DMS153 treated with DMSO at 0.1 percent for 48 hours (cell line): ENCODE data around the gene BABAM1.
A peak's percentile ranks its signal among the peaks of the same experiment; 100 is the strongest.

ENCODE experiments used
- DNase-seq: peaks from one replicate; lab custom pipeline; 2025; ENCODE audit not compliant: unreplicated experiment; lab: John Stamatoyannopoulos, UW

The BABAM1 gene

DNA sequence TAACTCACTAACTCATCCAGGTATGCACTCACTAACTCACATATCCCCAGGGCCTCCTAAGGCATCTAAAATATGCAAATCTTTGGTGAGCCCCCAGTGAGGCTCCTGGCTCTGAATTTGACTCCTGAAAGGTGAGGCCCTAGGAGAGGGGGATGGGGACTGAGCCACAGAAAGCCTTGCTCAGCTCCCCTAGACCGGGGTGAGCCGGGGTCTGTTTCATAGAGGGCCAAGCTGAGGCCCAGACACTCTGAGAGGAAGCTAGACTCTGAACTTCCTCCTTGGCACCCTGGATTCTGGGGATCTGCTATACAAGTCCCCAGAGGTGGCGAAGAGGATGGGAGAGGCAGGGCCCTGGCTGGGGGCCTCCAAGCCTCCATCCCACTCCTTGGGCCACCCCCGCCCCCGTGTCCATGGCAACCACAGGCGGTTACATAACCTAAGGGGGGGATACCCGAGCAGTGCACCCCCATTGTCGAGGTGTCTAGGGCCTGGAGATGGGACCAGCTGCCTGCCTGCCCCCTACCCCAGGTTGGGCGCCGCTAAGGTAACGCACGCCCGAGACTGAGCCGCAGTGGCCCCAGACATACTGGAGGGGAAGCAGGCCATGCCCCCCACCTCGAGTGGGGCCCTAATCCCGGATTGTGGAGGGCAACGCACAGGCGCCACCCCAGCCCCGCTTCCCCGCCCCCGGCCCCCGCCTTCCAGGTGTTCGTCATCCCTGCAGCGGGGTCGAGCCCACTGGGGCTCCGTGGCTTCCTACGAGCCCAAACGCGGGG lies 35.3 kb downstream of the BABAM1 start:
- DNase-seq = no peak

DNA sequence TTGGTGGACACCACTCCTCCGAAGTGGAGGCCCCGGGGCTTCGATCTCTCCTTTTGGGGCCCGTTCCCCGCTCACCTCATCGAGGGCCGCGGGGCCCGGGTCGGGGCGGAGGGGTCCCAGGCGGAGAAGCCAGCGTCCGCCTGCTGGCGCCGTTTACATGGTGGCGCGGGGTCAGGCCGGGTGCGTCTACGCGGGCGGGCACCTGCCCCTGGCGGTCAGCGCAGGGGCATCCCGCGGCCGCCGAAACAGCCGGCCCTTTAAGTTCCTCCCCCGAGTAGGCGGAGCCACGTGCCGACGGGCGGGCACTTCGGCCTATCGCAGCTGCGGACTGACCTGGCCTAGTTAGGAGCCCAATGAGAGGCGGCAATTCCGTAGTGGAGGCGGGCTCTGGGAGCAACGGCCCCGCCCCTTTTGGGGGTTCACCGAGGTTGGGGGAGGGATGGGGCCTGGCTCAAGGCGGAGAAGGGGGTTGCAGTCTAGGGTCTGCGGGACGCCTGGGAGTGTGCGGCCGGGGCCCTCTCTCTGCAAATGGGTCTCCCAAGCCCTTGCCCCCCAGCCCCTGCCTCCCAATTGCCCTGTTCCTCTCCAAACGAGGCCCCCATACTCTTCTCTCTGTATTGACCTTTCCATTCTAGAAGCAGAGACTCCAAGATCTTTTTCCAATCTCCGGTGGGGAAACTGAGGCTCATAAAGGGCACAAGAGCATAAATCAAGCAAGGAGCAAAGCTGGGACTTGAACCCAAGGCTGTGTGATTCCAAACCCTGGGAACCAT lies 36.1 kb downstream of the BABAM1 start, which contains the start of gene ABHD8:
TSS of gene ABHD8 (minus strand) at position 259 of the 773 bp plus-strand sequence. CDS start 1,809 bp downstream, outside the sequence.
- peak; percentile 90 for DNase-seq

DNA sequence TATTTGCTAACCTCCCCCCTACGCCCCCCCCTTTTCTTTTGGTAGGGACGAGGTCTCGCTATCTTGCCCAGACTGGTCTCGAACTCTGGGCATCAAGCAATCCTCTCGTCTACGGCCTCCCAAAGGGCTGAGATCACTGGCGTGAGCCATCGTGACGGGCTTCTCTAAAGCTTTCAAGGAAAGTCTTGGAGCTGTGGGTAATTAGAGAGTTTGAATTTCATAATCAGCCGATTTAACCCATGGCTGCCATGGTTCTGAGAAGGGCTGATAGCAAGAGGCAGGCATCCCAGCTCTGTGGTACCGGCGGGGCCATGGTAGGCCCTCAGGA lies 36.7 kb downstream of the BABAM1 start:
- DNase-seq = no peak

DNA sequence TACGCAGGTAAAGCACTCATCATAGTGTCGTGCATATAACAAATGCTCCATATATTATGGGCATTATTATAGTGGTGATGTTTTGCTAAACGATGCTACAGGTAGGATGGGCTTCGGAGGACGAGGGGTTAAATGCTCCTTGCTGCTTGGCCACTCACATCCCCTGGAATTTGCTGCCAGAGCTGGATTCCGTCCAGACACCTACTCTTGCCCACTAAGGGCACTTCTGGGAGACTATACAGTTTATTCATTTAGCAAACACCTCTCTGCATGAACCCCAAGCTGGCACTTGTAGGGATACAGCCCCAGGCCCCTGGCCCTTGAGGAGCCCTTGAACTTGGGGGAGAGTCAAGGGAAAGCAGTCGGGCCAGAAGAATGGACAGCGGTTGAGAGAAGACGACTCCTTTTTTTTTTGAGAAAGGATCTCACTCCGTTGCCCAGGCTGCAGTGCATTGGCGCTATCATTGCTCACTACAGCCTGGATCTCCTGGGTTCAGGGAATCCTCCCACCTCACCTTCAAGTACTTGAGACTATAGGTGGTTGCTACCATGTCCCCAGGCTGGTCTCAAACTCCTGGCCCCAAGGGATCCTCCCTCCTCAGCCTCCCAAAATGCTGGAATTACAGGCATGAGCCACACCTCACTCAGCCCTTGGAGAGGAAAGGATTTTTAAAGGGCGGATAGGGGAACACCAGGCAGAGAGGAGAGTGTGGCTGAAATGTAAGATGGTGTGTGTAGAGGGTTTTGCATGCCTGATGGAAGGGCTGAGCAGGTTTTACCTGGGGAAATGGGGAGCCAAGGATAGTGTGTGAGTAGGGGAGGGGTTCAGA lies 37.4 kb downstream of the BABAM1 start:
- DNase-seq = no peak

DNA sequence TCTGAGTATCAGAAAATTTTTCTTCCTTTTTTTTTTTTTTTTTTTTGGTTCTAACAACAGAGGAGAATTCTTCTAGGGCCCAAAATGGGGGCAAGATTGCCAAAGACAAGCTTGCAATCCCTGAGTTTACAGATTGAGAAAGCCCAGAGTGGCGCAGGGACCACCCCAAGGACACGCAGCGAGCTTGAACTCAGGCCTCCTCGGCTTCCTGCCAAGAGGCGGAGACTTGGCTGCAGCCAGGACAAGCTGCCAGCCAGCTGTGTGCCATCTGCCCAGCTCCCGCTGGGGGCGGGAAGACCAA lies 37.9 kb downstream of the BABAM1 start:
- no peak for DNase-seq

DNA sequence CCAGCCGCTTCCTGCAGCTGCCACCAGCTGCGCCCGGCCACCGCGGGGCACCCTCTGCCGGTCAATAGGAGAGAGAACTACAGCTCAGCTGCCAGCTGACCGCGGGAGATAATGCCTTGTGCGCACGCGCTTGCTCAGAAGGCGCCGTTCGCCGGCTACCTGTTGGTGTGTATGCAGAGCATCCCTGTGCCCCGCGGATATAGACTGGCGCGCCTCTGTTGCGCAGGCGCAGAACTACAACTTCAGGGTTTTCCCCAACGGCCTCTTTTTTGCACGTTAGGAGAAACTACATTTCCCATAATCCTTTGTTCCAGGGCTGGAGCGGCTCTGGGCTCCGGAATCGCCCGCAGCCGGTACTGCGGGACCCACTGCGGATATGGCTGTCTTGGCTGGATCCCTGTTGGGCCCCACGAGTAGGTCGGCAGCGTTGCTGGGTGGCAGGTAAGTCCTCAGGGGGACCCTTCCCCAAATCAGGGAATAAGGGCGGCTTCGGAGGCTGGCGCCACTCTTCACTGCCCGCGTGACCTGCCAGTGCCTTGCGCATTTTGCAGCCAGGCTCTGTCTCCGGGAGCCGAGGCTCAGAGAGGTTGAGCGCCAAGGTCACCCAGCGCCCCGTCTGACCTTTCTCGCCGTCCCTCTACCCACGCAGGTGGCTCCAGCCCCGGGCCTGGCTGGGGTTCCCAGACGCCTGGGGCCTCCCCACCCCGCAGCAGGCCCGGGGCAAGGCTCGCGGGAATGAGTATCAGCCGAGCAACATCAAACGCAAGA lies 38.5 kb downstream of the BABAM1 start, which contains the start of gene MRPL34:
TSS of gene MRPL34 (plus strand) at position 356 of the 768 bp plus-strand sequence. CDS start at position 377, 21 bp downstream.
- DNase-seq = peak; percentile 98

DNA sequence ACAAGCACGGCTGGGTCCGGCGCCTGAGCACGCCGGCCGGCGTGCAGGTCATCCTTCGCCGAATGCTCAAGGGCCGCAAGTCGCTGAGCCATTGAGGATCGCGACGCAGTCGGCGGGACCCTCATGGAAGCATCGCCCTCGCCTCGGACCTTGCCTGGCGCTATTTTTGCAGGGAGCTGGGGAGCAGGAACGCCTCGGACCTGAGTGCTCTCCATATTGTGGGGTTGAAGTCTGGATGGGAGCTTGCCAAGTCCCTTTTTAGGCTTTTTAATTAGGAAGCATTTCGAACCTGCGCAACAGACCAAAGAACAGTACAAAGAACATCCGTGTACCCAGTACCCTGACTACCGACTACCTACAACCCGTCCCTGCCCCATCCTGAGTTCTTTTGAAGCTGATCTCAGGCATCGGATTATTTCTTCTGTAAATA lies 39.1 kb downstream of the BABAM1 start:
- no peak for DNase-seq

DNA sequence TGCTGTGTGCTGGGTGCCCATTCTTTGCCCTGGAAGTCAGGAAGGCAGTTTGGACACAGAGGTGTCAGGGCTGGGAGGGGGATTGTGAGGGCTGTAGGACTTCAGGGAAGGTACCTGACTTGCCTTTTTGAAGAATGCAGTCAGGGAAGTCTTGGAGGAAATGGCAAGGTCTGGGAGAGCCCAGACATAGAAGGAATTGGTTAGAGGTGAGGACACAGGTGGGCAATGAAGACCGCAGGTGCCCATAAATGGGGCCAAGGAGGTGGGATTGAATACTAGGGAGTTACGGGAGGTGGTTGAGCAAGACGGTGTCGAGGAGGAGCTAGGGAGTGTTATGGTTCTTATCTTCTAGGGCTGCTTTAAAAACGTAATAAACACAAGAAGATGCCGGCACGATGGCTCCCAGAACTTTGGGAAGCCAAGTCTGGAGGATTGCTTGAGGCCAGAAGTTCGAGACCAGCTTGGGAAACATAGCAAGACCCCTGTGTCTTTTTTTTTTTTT lies 40.7 kb downstream of the BABAM1 start:
- no peak for DNase-seq

DNA sequence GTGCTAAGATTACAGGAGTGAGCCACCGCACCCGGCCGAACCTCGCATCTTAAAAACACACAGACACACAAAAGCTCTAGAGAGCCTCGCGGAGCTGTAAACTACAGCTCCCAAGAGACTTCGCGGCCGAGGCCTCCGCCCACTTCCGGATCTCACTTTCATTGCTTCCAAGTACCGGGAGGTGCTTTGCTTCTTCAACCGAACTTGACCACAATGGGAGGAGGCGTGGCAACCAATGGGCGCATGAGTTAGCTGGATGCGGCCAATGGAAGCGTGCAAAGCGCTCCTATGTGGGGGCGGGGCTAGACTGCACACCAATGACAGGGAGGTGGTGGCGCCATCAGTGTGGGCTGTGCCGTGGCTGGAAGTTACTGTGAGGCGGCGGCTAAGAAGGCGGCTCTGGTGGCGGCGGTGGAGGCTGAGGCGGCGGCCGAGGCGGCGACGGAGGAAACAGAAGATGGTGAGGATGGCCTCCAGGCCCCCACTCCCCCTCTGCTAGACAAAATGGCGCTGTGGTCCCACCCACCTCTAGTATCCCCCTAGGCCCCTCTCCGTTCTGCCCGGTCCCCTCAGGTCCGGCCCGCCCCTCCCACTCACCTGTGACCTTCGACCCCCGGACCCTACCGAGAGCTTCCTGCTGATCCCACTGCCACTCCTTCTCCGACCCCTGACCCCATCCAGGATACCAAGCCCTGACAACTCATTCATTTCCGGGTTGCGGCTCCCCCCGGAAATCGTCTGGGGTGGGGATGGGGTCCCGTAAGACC lies 42.1 kb downstream of the BABAM1 start, which contains the start of gene DDA1:
TSS of gene DDA1 (plus strand) at position 366 of the 767 bp plus-strand sequence. CDS start at position 458, 92 bp downstream.
- DNase-seq = peak; percentile 99

DNA sequence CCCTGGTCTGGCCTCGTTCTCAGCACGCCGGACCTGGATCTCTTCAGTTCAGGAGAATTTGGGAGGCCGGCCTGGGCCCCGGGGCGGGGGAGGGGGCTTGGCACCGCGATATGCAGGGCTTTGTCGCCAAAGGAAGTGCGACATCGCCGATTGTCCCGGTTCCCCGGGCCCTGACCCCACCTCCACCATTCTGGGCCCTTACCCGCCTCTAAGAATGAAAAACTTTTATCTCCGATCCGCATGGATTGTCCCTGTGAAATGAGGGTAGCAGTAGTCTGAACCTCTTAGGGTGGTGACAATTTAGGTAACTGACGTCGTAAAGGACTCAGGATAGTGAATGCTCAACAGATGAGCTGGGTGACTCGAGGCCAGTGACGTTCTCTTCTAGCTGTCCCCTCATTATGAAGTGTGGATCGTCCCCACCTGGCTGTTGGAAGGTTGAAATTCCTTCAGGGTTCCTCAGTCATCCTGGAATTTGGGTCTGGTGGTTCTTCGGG lies 42.8 kb downstream of the BABAM1 start:
- DNase-seq = no peak

DNA sequence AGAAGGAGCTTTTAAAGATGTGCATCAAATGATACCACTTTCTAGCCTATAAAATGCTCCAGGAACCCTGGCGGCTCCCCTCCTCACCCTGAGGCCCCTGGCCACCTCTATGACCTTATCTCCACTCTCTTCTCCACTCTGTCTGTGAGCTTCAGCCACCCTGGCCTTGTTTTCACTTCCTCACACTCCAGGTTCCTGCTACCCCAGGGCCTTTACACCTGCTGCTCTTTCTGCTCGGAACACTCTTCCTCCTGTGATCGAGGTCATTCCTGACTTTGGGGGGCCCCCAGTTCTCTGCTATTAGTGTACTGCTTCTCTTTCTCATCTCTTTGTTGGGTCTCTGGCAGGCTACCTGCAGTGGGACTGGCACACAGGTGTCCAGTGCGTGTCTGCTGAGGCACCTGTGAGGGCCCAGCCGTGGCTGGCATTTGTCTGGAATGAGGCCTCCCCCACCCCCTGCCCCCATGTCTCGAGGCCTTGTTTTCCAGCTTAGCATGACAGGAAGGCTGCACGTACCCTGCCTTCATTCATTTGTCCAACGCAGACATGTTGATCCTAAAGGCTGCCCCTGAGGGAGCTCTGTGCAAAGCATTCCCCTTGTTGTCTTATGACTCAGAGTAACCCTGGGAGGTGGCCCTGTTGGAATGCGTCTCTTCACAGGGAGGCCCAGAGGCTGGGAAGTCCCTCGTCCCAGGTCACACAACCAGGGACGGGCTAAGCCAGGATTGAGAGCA lies 44.4 kb downstream of the BABAM1 start:
- no peak for DNase-seq

DNA sequence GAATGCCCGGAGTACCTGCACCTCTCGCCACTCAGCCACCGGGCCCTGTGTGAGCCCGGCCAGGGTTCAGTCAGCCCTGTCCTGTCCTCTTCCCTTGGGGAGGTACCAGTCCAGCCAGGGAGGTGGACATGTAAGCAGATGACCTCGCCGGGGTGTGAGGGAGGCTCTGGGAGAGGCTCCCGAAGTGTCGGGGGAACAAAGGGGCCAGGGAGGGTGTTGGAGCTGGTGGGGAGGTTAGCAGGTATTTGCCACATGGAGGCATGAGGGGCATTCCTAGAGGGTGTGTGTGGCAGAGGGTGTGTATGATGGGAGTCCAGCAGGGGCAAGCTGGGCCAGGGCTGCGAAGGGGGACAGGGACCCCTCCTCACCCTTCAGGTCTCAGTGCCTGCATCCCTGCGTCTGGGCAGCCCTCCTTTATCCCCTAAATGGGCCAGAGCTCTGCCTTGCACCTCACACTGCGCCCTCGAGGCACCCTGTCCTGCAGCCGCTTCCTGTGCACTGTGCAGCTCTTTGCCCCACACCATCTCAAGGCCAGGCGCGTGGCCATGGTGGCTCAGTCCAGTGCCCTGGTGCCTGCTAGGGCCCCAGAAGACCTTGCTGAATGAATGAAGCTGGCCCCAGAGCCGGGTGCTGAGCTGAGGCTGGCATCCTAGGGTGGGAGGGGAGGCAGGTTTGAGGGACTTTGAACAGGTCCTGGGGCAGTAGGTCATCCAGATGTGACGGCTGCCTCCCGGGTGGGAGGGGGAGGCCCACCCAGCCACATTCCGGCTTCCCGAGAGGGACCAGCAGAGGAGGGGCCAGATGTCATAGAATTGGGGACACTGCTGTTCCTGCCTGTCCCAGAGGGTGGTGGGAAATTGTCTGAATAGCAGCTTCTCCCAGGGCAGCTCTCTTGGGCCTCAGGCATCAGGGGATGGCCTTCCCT lies 45.2 kb downstream of the BABAM1 start:
- DNase-seq = no peak

DNA sequence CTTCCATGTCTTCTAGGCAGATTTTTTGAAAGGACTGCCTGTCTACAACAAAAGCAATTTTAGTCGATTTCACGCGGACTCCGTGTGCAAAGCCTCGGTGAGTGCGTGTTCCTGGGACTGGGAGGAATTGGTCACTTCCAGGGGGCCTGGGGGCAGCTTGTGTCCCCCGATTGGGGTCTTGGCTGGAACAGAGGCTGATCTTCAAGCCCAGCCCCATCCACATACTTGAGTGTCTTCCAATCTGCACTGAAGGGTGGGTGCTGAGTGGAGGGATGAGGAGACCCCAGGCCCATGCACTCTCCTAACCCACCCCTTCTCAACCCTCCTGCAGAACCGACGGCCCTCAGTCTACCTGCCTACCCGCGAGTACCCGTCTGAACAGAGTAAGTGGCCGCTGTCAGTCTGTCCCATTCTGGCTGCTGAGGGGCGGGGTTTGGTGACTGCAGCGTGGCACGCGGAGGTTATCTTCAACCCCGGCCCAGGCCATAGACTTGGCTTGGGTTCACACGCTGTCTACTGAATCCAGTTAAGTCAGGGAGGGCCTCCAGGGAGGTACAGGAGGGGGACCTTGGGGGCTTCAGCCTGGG lies 46.9 kb downstream of the BABAM1 start:
- DNase-seq = no peak

DNA sequence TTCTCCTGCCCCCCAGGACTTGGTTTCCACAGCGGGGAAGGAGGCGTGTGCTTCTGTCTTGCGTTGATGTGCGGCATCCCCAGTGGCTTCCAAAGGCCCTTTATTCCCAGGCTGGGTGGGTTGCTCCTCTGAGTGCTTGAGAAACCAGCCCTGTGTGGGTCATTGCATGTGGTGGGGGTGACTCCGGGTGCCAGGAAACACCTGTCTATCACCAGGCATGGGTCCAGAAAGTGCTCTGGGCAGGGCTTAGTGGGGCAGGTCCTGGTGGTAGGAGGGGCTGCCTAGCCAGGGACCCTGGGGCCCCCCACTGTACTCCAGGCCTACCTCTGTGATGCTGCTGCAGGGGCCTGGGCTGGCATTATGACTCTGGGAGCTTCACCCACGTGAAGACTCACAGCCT lies 51.7 kb downstream of the BABAM1 start:
- no peak for DNase-seq

DNA sequence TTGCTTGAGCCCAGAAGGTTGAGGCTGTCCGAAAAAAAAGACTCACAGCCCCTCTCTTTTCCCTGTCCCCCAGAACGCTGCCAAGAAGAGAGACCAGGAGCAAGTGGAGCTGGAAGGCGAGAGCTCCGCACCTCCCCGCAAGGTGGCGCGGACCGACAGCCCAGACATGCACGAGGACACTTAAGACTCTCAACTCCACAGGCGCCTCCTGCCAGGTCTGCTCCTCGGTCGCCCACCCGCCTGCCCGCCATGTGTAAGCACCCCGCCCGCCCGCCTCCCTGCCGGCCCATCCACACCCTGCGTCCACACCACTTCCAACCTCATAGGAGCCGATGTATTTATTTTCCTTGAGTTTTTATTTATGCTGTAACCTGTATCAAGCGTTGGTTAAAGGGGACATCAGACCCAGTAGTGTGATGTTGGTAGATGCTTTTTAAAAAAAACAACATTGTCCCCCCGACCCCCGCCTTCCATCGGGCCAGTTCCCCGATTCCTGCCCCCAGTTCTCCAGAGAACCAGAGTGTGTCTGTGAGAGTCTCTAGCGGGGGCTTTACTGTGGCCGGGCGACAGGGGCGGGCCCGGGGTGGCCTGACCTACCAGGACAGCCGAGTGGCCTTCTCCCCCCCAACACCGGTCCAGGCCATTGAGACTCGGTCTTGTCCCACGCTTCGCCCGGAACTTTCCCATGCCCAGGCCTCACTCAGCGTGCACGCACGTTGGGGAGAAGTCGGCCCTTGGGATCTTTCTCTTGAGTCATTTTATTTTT lies 52.4 kb downstream of the BABAM1 start:
- no peak for DNase-seq

DNA sequence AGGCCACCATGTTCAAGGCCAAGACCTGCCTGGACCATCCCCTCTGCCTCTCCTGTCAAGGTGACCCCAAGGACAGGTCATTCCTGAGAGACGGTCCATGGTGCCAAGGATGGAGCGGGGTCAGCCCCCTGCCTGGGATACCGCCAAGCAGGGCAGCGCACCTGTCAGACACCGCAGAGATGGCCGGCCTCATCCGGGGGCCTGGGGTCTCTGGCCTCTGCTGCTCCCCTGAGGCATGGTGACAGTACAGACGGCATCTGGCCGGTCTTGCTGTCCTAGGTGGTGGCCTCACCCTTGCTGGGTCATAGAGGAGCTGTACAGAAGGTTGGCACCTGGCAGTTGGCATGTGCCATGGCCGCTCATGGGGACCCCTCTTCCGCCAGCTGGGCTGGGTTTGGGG lies 53.2 kb downstream of the BABAM1 start:
- no peak for DNase-seq
